GM23248 (cell line): ENCODE results near the gene PRKCA. TPM values are rescaled to one million over a fixed set of nuclear protein-coding genes. Genes with fewer than 3 reads are reported as not detected.
"Not testable (repeated sequence)": the region's sequence is repeated elsewhere in the genome, so short reads cannot be mapped to it uniquely, and the experiment has no call there.

Experiments used
- DNase-seq: peaks from one replicate; pipeline ENCODE4 v3.0.0-alpha.2; 2015
- H2AFZ ChIP-seq: fragments of 200-600 bp; sonication (generic); 2 replicates; pipeline ENCODE4 v1.6.1; 2016; ENCODE audit warnings: antibody characterized with exemption
- H3F3A ChIP-seq: fragments of 200-600 bp; sonication (generic); 2 replicates; pipeline ENCODE4 v1.6.1; 2016; ENCODE audit warnings: mild to moderate bottlenecking, antibody characterized with exemption, mixed run types; ENCODE audit not compliant: insufficient read depth
- H3K27ac ChIP-seq: fragments of 200-600 bp; sonication (generic); 2 replicates; pipeline ENCODE4 v1.5.1; 2016; ENCODE audit warnings: mild to moderate bottlenecking
- H3K27me3 ChIP-seq: fragments of 200-600 bp; sonication (generic); replicated peaks from 2 replicates; pipeline ENCODE4 v1.6.1; 2016; ENCODE audit warnings: mild to moderate bottlenecking; ENCODE audit not compliant: insufficient read depth
- H3K36me3 ChIP-seq: fragments of 200-600 bp; sonication (generic); 2 replicates; pipeline ENCODE4 v1.6.1; 2016; ENCODE audit warnings: low read depth, mild to moderate bottlenecking
- H3K4me1 ChIP-seq: fragments of 200-600 bp; sonication (generic); 2 replicates; pipeline ENCODE4 v1.6.1; 2016; ENCODE audit warnings: mild to moderate bottlenecking; ENCODE audit not compliant: insufficient read depth
- H3K4me2 ChIP-seq: fragments of 200-600 bp; sonication (generic); one replicate; pipeline ENCODE4 v1.6.1; 2016; ENCODE audit warnings: mild to moderate bottlenecking; ENCODE audit not compliant: unreplicated experiment
- H3K4me3 ChIP-seq: fragments of 200-600 bp; sonication (generic); 2 replicates; pipeline ENCODE4 v1.5.1; 2016; ENCODE audit warnings: mild to moderate bottlenecking
- H3K79me2 ChIP-seq: fragments of 200-600 bp; sonication (generic); 2 replicates; pipeline ENCODE4 v1.6.1; 2016; ENCODE audit warnings: mild to moderate bottlenecking; ENCODE audit not compliant: insufficient read depth
- H3K9ac ChIP-seq: fragments of 200-600 bp; sonication (generic); 2 replicates; pipeline ENCODE4 v1.6.1; 2016; ENCODE audit warnings: mild to moderate bottlenecking
- H3K9me2 ChIP-seq: fragments of 200-600 bp; sonication (generic); 2 replicates; pipeline ENCODE4 v1.6.1; 2016; ENCODE audit warnings: mixed run types, mild to moderate bottlenecking, moderate library complexity; ENCODE audit not compliant: insufficient read depth
- H3K9me3 ChIP-seq: fragments of 200-600 bp; sonication (generic); one replicate; pipeline ENCODE4 v1.6.1; 2017; ENCODE audit warnings: low read depth
- H4K20me1 ChIP-seq: fragments of 200-600 bp; sonication (generic); 2 replicates; pipeline ENCODE4 v1.6.0; 2016; ENCODE audit not compliant: insufficient read depth
- EZH2 ChIP-seq: fragments of 200-600 bp; sonication (generic); IDR thresholded peaks from 2 replicates; pipeline ENCODE4 v1.6.1; 2018; ENCODE audit warnings: antibody characterized with exemption, mild to moderate bottlenecking; ENCODE audit not compliant: insufficient read depth, poor library complexity, severe bottlenecking
- EZH2phosphoT487 ChIP-seq: fragments of 200-600 bp; sonication (generic); IDR thresholded peaks from 2 replicates; pipeline ENCODE4 v1.6.1; 2018; ENCODE audit warnings: antibody characterized with exemption, moderate library complexity, mild to moderate bottlenecking, low read depth; ENCODE audit not compliant: insufficient read depth
- WGBS, 2 experiments: methylation state at CpG; one replicate each; pipeline ENCODE4 v1.1.6; 2015 to 2017; ENCODE audit warnings: low lambda C conversion rate in 2 of 2, low coverage in 1 of 2; ENCODE audit errors: missing lambda C conversion rate in 2 of 2; 5-methylcytosine and 5-hydroxymethylcytosine counted together
- in situ Hi-C: fragments of 300-500 bp; cut with MboI; formaldehyde crosslinking; loops from 2 replicates; pipeline ENCODE4 v1.15.0; 2020
- polyA plus RNA-seq: library from polyadenylated mRNA; unstranded; fragments of >200 nt; fragmentation: Nextera tagmentation; extraction: Ambion mirVana; gene quantifications from 2 replicates; pipeline ENCODE4 v1.2.1, GENCODE V29; 2016
- total RNA-seq: library from RNA; depleted of rRNA; stranded (reverse); fragments of >200 nt; shearing (Covaris generic); gene quantifications from 2 replicates; pipeline ENCODE4 v1.2.3, GENCODE V29; 2014

Gene PRKCA
- total and polyA plus RNA-seq, 2 experiments from 2014 or later = 17.3 to 28.5 TPM

DNA sequence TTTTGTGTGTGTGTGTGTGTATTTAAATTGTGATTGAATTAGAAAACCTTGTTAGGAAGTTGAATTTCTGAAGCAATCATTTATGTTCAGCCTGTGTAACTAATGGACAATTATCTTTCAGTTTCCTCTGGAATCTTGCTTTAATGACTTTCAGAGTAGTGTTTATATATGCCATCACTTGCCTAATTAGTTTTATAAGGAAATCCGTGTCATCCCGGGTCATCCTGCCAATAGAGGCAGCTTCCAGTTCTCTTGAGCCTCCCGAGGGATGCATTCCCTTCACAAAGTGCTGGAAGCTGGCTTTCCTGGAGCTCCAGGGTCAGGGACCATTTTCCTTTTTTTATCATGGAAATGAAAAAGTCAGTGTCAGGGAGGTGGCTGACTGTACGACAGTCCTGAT is 42.9 kb downstream of the PRKCA start:
- H3K79me2 ChIP-seq = peaks cover 100% of the 10 kb centered on the region
- no peaks in the 10 kb centered on the region for H3K36me3 ChIP-seq
- no peaks in the 10 kb centered on the region for H3K9me3 ChIP-seq
- WGBS, 2 experiments = 27 to 31% methylated on average over 4 of the region's 4 CpGs
- no peak for TF ChIP-seq EZH2
- TF ChIP-seq EZH2phosphoT487 = no peak
- no peak overlapping the region for H3K4me3 ChIP-seq
- H3K4me1 ChIP-seq = peaks cover 20% of the 10 kb centered on the region
- in situ Hi-C loops = no loop called here
- no peak overlapping the region for H2AFZ ChIP-seq
- H3K27me3 ChIP-seq = no peaks in the 10 kb centered on the region
- peak overlapping the region; percentile 6 for H3K4me2 ChIP-seq
- H4K20me1 ChIP-seq = peaks cover 6% of the 10 kb centered on the region; the same call in 1 of the 2 replicates
- peaks cover 21% of the 10 kb centered on the region; the same call in 1 of the 2 replicates for H3F3A ChIP-seq
- no peak for DNase-seq
- no peaks in the 10 kb centered on the region for H3K9me2 ChIP-seq
- H3K9ac ChIP-seq = no peak overlapping the region
- H3K27ac ChIP-seq = no peak overlapping the region

DNA sequence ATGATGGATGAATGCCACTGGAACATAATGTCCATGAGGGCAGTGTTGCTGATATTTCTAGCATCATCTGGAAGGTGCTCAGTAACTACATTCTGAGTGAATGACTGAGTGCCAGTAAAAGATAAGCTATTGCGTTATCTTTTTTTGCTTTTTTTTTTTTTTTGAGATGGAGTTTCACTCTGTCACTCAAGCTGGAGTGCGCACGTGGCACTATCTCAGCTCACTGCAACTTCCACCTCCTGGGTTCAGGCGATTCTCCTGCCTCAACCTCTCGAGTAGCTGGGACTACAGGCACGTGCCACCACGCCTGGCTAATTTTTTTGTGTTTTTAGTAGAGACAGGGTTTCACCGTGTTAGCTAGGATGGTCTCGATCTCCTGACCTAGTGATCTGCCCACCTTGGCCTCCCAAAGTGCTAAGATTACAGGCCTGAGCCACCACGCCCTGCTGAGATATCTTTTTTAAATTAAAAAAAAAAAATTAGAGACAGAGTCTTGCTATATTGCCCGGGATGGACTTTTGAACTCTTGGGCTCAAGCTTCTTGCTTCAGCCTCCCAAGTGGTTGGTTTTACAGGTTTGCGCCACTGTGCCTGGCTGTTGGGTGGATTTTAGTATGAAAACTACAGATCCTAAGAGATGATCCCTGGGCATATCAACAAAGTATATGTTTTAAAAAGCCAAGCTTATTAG is 43.7 kb downstream of the PRKCA start:
- in situ Hi-C loops, H3K36me3 ChIP-seq, DNase-seq, H2AFZ ChIP-seq, H3K9me3 ChIP-seq, H3K4me3 ChIP-seq, H3K9ac ChIP-seq, H4K20me1 ChIP-seq, H3K27me3 ChIP-seq, H3K27ac ChIP-seq, H3K4me2 ChIP-seq, H3K9me2 ChIP-seq: not testable (repeated sequence)
- Histone ChIP-seq H3K79me2 (peaks cover 100% of the 10 kb centered on the region), H3F3A (peaks cover 21% of the 10 kb centered on the region; the same call in 1 of the 2 replicates), H3K4me1 (peaks cover 20% of the 10 kb centered on the region)
- 96 to 97% methylated on average over 12 of the region's 12 CpGs for WGBS, 2 experiments

DNA sequence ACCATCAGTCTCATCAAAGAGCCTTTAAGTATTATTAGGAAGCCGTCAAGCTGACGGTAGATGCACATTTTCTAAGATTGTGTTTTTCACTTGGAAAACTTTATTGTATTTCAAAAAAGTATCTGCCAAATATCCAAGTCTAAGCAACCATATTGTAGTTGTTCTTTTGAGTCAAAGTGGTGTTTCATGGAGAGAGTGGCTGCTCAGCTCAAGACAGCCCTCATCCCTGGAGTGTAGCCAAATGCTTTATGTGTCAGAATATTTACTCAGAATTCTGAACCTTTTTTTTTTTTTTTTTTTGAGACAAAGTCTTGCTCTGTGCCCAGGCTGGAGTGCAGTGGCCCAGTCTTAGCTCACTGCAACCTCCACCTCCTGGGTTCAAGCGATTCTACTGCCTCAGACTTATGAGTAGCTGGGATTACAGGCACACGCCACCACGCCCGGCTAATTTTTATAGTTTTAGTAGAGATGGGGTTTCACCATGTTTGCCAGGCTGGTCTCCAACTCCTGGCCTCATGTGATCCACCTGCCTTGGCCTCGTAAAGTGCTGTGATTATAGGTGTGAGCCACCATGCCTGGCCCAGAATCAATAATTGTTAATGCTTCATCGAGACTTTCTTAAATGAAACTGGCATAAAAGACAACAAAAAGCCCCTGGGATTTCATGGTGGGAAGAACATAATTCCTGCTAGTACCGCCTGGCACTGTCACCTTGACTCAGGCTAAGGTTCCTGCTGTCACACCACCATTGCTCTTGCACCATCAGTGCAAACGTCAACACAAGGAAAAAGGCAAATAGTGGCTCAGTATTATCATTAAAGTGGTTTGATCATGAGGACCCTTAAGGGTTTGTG is 45.5 kb downstream of the PRKCA start:
- Histone ChIP-seq H3F3A (peaks cover 21% of the 10 kb centered on the region; the same call in 1 of the 2 replicates), H2AFZ (no peak overlapping the region), H3K9me2 (no peaks in the 10 kb centered on the region), H3K36me3 (no peaks in the 10 kb centered on the region), H3K4me2 (peak overlapping the region; percentile 36), H4K20me1 (peaks cover 6% of the 10 kb centered on the region; the same call in 1 of the 2 replicates), H3K4me1 (peaks cover 20% of the 10 kb centered on the region), H3K4me3 (no peak overlapping the region), H3K9ac (no peak overlapping the region), H3K79me2 (peaks cover 100% of the 10 kb centered on the region), H3K27ac (no peak overlapping the region), H3K9me3 (no peaks in the 10 kb centered on the region), H3K27me3 (no peaks in the 10 kb centered on the region)
- 98% methylated on average over 10 of the region's 10 CpGs for WGBS, 2 experiments
- peak; percentile 73 for DNase-seq
- in situ Hi-C loops = no loop called here
- TF ChIP-seq EZH2 (no peak), EZH2phosphoT487 (no peak)

DNA sequence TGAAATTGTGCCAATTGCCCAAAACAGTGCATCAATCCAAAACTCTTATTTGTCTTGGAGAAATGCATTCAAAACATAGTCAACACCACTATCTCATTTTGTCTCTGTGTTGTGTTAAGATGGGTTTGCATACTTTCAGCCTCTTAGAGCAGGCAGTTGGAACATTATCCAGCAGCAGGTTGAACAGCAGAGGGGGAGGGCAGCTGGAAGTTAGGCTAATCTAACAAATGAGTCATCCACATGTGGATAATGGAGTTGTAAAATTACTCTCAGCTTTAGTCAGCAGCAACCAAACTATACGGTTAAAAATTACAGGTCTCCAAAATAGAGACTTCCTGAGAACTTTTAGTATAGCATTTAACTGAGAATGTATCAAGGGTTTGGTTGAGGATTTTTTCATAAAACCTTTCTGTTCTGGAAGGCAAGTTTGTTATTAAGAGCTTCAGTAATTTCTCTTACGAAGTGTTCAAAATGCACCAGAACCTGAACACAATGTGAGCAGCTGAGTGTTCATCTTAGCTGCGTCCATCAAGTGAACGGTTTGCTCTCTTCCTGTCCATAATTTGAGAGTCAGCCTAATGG is 46.3 kb downstream of the PRKCA start:
- Histone ChIP-seq H3K79me2 (peaks cover 100% of the 10 kb centered on the region), H2AFZ (no peak overlapping the region)

More for the DNA sequence above, 46.3 kb downstream of the PRKCA start:
- in situ Hi-C loops = no loop called here
- no peak for TF ChIP-seq EZH2phosphoT487
- no peak for TF ChIP-seq EZH2
- Histone ChIP-seq H3K27me3 (no peaks in the 10 kb centered on the region), H3K4me2 (peak overlapping the region; percentile 36), H3K9ac (no peak overlapping the region), H3K4me1 (peaks cover 23% of the 10 kb centered on the region), H3K9me3 (no peaks in the 10 kb centered on the region), H3K9me2 (no peaks in the 10 kb centered on the region), H3K4me3 (no peak overlapping the region), H3K36me3 (no peaks in the 10 kb centered on the region), H3K27ac (no peak overlapping the region), H4K20me1 (peaks cover 6% of the 10 kb centered on the region; the same call in 1 of the 2 replicates), H3F3A (peaks cover 23% of the 10 kb centered on the region; the same call in 1 of the 2 replicates)
- peak; percentile 78 for DNase-seq
- 59 to 66% methylated on average over 4 of the region's 4 CpGs for WGBS, 2 experiments
